K562 (cell line): Measurements from ENCODE around the gene CLEC3B. TPM values are rescaled to one million over a fixed set of nuclear protein-coding genes. Genes with fewer than 3 reads are reported as not detected.

Experiments
- ATAC-seq: fragments of 200-7000 bp; cut with Tn5 transposase; 3 replicates; pipeline ENCODE4 v1.9.1; 2020; ENCODE audit warnings: moderate library complexity
- BruUV-seq: library from RNA; stranded (reverse); fragments of 400-500 nt; replicated peaks from 2 replicates; lab custom pipeline; 2021; lab: Mats Ljungman, UMichigan
- CTCF ChIA-PET: fragments of 300-600 bp; formaldehyde crosslinking; extraction: SDS; loops from one replicate; lab custom pipeline; 2021; ENCODE audit warnings: low intra/inter-chr PET ratio; lab: Yijun Ruan, JAX
- POLR2A ChIA-PET: fragments of 300-600, 350-650 bp; sonication (Branson Sonifier 250); formaldehyde crosslinking; extraction: SDS; loops from one replicate; lab custom pipeline; 2021; ENCODE audit warnings: antibody characterized with exemption, inconsistent platforms; lab: Yijun Ruan, JAX
- DNase-seq, 4 experiments: peaks; one replicate each; pipeline versions ENCODE4 v3.0.0 to v3.0.0-alpha.2; 2011 to 2018; ENCODE audit warnings: low spot score in 3 of 4, mixed read lengths in 3 of 4; ENCODE audit errors: extremely low read depth in 1 of 4
- FAIRE-seq: peaks from 2 replicates; lab custom pipeline; 2011; peaks lifted over from hg19 to GRCh38; lab: Jason Lieb, UNC
- H2AFZ ChIP-seq: 2 replicates; pipeline ENCODE4 v1.6.0; 2011; ENCODE audit warnings: low read depth, low read length, control low read depth, inconsistent platforms
- H3K27ac ChIP-seq: fragments of 200-600 bp; 3 replicates; pipeline ENCODE4 v1.8.0; 2011; ENCODE audit warnings: low read depth, mild to moderate bottlenecking, control low read depth, inconsistent platforms, low read length, moderate library complexity, mixed read lengths; ENCODE audit errors: extremely low read depth
- H3K27me3 ChIP-seq, 2 experiments: fragments of 300-600 bp in 1 of 2; 2 replicates in 1 of 2; 3 replicates in 1 of 2; pipeline versions ENCODE4 v1.6.0 to v1.8.0; 2011; ENCODE audit warnings: inconsistent platforms in 2 of 2, low read length in 2 of 2, mild to moderate bottlenecking in 1 of 2, mixed read lengths in 1 of 2, moderate library complexity in 1 of 2; ENCODE audit not compliant: control insufficient read depth in 2 of 2, insufficient read depth in 2 of 2
- H3K36me3 ChIP-seq: fragments of 300-600 bp; 3 replicates; pipeline ENCODE4 v1.8.0; 2011; ENCODE audit warnings: mild to moderate bottlenecking, low read length, inconsistent platforms; ENCODE audit not compliant: control insufficient read depth, insufficient read depth
- H3K4me1 ChIP-seq, 2 experiments: fragments of 200-600 bp in 1 of 2; replicated peaks in 1 of 2; 2 replicates in 1 of 2; 3 replicates in 1 of 2; pipeline versions ENCODE4 v1.5.1 to v1.8.0; 2011; ENCODE audit warnings: inconsistent platforms in 2 of 2, low read length in 2 of 2, mild to moderate bottlenecking in 1 of 2, mixed read lengths in 1 of 2, moderate library complexity in 1 of 2; ENCODE audit not compliant: control insufficient read depth in 2 of 2, insufficient read depth in 2 of 2
- H3K4me2 ChIP-seq: 2 replicates; pipeline ENCODE4 v1.6.1; 2011; ENCODE audit warnings: low read length, control low read depth, inconsistent platforms, mixed read lengths; ENCODE audit not compliant: insufficient read depth
- H3K4me3 ChIP-seq: fragments of 200-600 bp; sonication (generic), shearing (Covaris generic); 2 replicates; pipeline ENCODE4 v1.5.1; 2016; ENCODE audit warnings: control low read depth, inconsistent platforms
- H3K79me2 ChIP-seq: fragments of 200-600 bp; 3 replicates; pipeline ENCODE4 v1.8.0; 2011; ENCODE audit warnings: low read length, inconsistent platforms; ENCODE audit not compliant: control insufficient read depth, insufficient read depth
- H3K9ac ChIP-seq, 2 experiments: 2 replicates each; pipeline versions ENCODE4 v1.6.0 to v1.6.1; 2011; ENCODE audit warnings: low read depth in 2 of 2, low read length in 2 of 2, control low read depth in 1 of 2, inconsistent platforms in 1 of 2, mild to moderate bottlenecking in 1 of 2, mixed read lengths in 1 of 2; ENCODE audit not compliant: insufficient read depth in 1 of 2
- H3K9me1 ChIP-seq: one replicate; pipeline ENCODE4 v1.6.0; 2011; ENCODE audit warnings: inconsistent platforms, mild to moderate bottlenecking, low read length, moderate library complexity; ENCODE audit not compliant: control insufficient read depth, insufficient read depth
- H3K9me3 ChIP-seq: replicated peaks from 2 replicates; pipeline ENCODE4 v1.5.1; 2011; ENCODE audit warnings: low read depth, low read length, inconsistent platforms; ENCODE audit not compliant: control insufficient read depth, insufficient read depth
- H4K20me1 ChIP-seq: replicated peaks from 2 replicates; pipeline ENCODE4 v1.6.1; 2011; ENCODE audit warnings: low read length, inconsistent platforms, mixed read lengths; ENCODE audit not compliant: control insufficient read depth, insufficient read depth
- CBFA2T2 ChIP-seq: fragments of 450-650 bp; conservative IDR thresholded peaks from 2 replicates; pipeline ENCODE4 v1.6.1; 2017; ENCODE audit warnings: mild to moderate bottlenecking
- DLX4 ChIP-seq: fragments of 250-450 bp; sonication (Bioruptor Pico); IDR thresholded peaks from 2 replicates; pipeline ENCODE4 v1.6.1; 2021; ENCODE audit warnings: mild to moderate bottlenecking
- MTA3 ChIP-seq: fragments of 450-650 bp; formaldehyde crosslinking; IDR thresholded peaks from 2 replicates; pipeline ENCODE4 v1.6.1; 2017; ENCODE audit warnings: mild to moderate bottlenecking, borderline replicate concordance
- NFIC ChIP-seq: fragments of 450-650 bp; IDR thresholded peaks from 2 replicates; pipeline ENCODE4 v1.6.1; 2017; ENCODE audit warnings: mild to moderate bottlenecking, inconsistent platforms
- NFXL1 ChIP-seq: fragments of 450-650 bp; formaldehyde crosslinking; IDR thresholded peaks from 2 replicates; pipeline ENCODE4 v1.4.0; 2021; ENCODE audit warnings: mild to moderate bottlenecking
- NR1H2 ChIP-seq: sonication (generic); formaldehyde crosslinking; IDR thresholded peaks from 2 replicates; pipeline ENCODE4 v1.4.0; 2020; ENCODE audit warnings: mild to moderate bottlenecking, missing genetic modification reagents
- POLR2AphosphoS5 ChIP-seq: IDR thresholded peaks from 2 replicates; pipeline ENCODE4 v1.6.1; 2011; ENCODE audit warnings: mild to moderate bottlenecking, low read depth, low read length, moderate library complexity; ENCODE audit not compliant: control insufficient read depth, insufficient read depth
- PURB ChIP-seq: sonication (generic); formaldehyde crosslinking; IDR thresholded peaks from 2 replicates; pipeline ENCODE4 v1.9.0; 2021; ENCODE audit warnings: low read depth, mild to moderate bottlenecking, missing genetic modification reagents
- RBM22 ChIP-seq: fragments of 200-400 bp; formaldehyde crosslinking; IDR thresholded peaks from 2 replicates; pipeline ENCODE4 v1.6.1; 2018; ENCODE audit warnings: low read length, low read depth; ENCODE audit not compliant: poor library complexity, severe bottlenecking
- SIX5 ChIP-seq, 2 experiments: IDR thresholded peaks; 2 replicates each; pipeline ENCODE4 v1.6.1; 2011; ENCODE audit warnings: low read length in 2 of 2, borderline replicate concordance in 1 of 2, low read depth in 1 of 2, mild to moderate bottlenecking in 1 of 2, moderate library complexity in 1 of 2; ENCODE audit not compliant: insufficient read depth in 1 of 2
- SNAPC5 ChIP-seq: fragments of 250-450 bp; sonication (Bioruptor Pico); IDR thresholded peaks from 2 replicates; pipeline ENCODE4 v1.8.0; 2021; ENCODE audit warnings: moderate library complexity, mild to moderate bottlenecking, inconsistent platforms
- SUPT5H ChIP-seq: fragments of 450-650 bp; IDR thresholded peaks from 2 replicates; pipeline ENCODE4 v1.6.1; 2016
- WHSC1 ChIP-seq: IDR thresholded peaks from one replicate; pipeline ENCODE4 v1.6.1; 2012; ENCODE audit warnings: low read length, control low read depth, inconsistent platforms
- ZMIZ1 ChIP-seq, 2 experiments: fragments of 150-350 bp in 1 of 2; IDR thresholded peaks; 2 replicates each; pipeline ENCODE4 v1.6.1; 2012 to 2016; ENCODE audit warnings: low read depth in 2 of 2, low read length in 2 of 2, mild to moderate bottlenecking in 1 of 2, moderate library complexity in 1 of 2
- ZNF609 ChIP-seq: sonication (generic); formaldehyde crosslinking; IDR thresholded peaks from 2 replicates; pipeline ENCODE4 v1.8.1; 2023; ENCODE audit warnings: missing genetic modification reagents, mild to moderate bottlenecking, borderline replicate concordance
- WGBS: fragments of 100-300 bp; shearing (Covaris generic); methylation state at CpG from one replicate; pipeline ENCODE4 v1.1.6; 2016; ENCODE audit warnings: low coverage, mixed read lengths; ENCODE audit not compliant: insufficient coverage; ENCODE audit errors: missing lambda C conversion rate; 5-methylcytosine and 5-hydroxymethylcytosine counted together
- in situ Hi-C: fragments of 300-500 bp; cut with MboI; formaldehyde crosslinking; loops from 4 replicates; pipeline ENCODE4 v1.15.0; 2018; ENCODE audit warnings: inconsistent platforms, mixed read lengths
- intact Hi-C: fragments of 100-400 bp; cut with micrococcal nuclease; formaldehyde crosslinking; loops from 2 replicates; pipeline ENCODE4 v1.14.2; 2022
- polyA plus RNA-seq, 8 experiments: library from polyadenylated mRNA; depleted of rRNA in 4 of 8; stranded (reverse) in 5 of 8; unstranded in 3 of 8; fragments of >200 nt; fragmentation: Nextera tagmentation in 2 of 8; fragmentation: Illumina TruSeq in 1 of 8; extraction: Ambion mirVana in 2 of 8; extraction: Trizol in 1 of 8; gene quantifications; 2 replicates each; pipeline versions ENCODE4 v1.2.1 to v1.2.3, GENCODE V29; 2011 to 2014; ENCODE audit warnings: inconsistent platforms in 1 of 8, missing spikeins in 1 of 8
- total RNA-seq, 7 experiments: library from RNA; depleted of rRNA in 6 of 7; stranded (reverse); fragments of >200 nt in 6 of 7; fragmentation: Illumina TruSeq in 2 of 7; extraction: Trizol in 2 of 7; gene quantifications; 2 replicates each; pipeline versions ENCODE4 v1.2.1 to v1.2.3, GENCODE V29; 2011 to 2021; ENCODE audit warnings: low replicate concordance in 1 of 7

CLEC3B gene
- total and polyA plus RNA-seq, 9 of the 15 experiments (the other 6 are each of a cell fraction or from before 2014, with no cell fraction given) = not detected

GRCh38 chr3:45007091-45007490, 19.0 kb upstream of the CLEC3B start:
- CTCF ChIA-PET = no interaction called here
- no peak for TF ChIP-seq SIX5 (IDR thresholded peaks at IDR 0.05; ENCODE audit: borderline replicate concordance in 1 of 2, insufficient read depth in 1 of 2, low read depth in 1 of 2, low read length in 2 of 2)
- TF ChIP-seq NFXL1 = no peak
- TF ChIP-seq NR1H2 (CRISPR knock-in tag) = no peak
- no peak for TF ChIP-seq MTA3
- TF ChIP-seq DLX4 (CRISPR knock-in tag) = no peak
- TF ChIP-seq CBFA2T2 = no peak
- no peak for TF ChIP-seq PURB
- no peak for TF ChIP-seq SUPT5H
- TF ChIP-seq NFIC = no peak
- TF ChIP-seq SNAPC5 (CRISPR knock-in tag) = no peak
- no peak for TF ChIP-seq ZMIZ1 (IDR thresholded peaks at IDR 0.05; ENCODE audit: low read depth in 2 of 2, low read length in 2 of 2)
- no peak for TF ChIP-seq WHSC1
- no peak for TF ChIP-seq RBM22
- TF ChIP-seq POLR2AphosphoS5 = no peak
- no peak for TF ChIP-seq ZNF609

More at GRCh38 chr3:45007091-45007490, 19.0 kb upstream of the CLEC3B start:
- Histone ChIP-seq H3K4me3 (no peak overlapping the region), H3K9me3 (no peaks in the 10 kb centered on the region), H3K4me2 (no peak overlapping the region), H2AFZ (no peak overlapping the region), H3K9me1 (no peaks in the 10 kb centered on the region), H3K27me3 (no peaks in the 10 kb centered on the region), H4K20me1 (no peaks in the 10 kb centered on the region), H3K4me1 (no peaks in the 10 kb centered on the region), H3K27ac (no peak overlapping the region), H3K79me2 (no peaks in the 10 kb centered on the region), H3K9ac (no peak overlapping the region), H3K36me3 (peaks cover 86% of the 10 kb centered on the region)
- ATAC-seq (no peak), DNase-seq (no peak), FAIRE-seq (no peak)
- in situ Hi-C loops (no loop called here), intact Hi-C loops (no loop called here)
- 94% methylated on average over 8 of the region's 8 CpGs for WGBS
- POLR2A ChIA-PET = no interaction called here
- BruUV-seq = no TSS peak
